ENCODE measurements around the gene DNAJC6.

Gene DNAJC6

GRCh38 chr1:65297706-65298105, 11.6 kb upstream of the DNAJC6 start:
- DNase-seq = no peak

- DNase-seq = no peak
Observed at GRCh38 chr1:65299328-65299727, 10.0 kb upstream of the DNAJC6 start.

- no peak for DNase-seq
Observed at GRCh38 chr1:65308781-65309303, 501 bp upstream of the DNAJC6 start.

GRCh38 chr1:65310078-65310587, 790 bp downstream of the DNAJC6 start:
- DNase-seq = peak; percentile 75

GRCh38 chr1:65311760-65312159, 2.4 kb downstream of the DNAJC6 start:
- no peak for DNase-seq

- no peak for DNase-seq
Observed at GRCh38 chr1:65316233-65316632, 6.9 kb downstream of the DNAJC6 start.

- no peak for DNase-seq
Observed at GRCh38 chr1:65317866-65318653, 8.7 kb downstream of the DNAJC6 start.

- DNase-seq = no peak
Observed at GRCh38 chr1:65319141-65319540, 9.8 kb downstream of the DNAJC6 start.

- DNase-seq = no peak
Observed at GRCh38 chr1:65319754-65320153, 10.4 kb downstream of the DNAJC6 start.

- no peak for DNase-seq
Observed at GRCh38 chr1:65321879-65322278, 12.5 kb downstream of the DNAJC6 start.

- DNase-seq = no peak
Observed at GRCh38 chr1:65323246-65323645, 13.9 kb downstream of the DNAJC6 start.

- DNase-seq = no peak
Observed at GRCh38 chr1:65330021-65330420, 20.7 kb downstream of the DNAJC6 start.

GRCh38 chr1:65330822-65331221, 21.5 kb downstream of the DNAJC6 start:
- DNase-seq = no peak

GRCh38 chr1:65332821-65333220, 23.5 kb downstream of the DNAJC6 start:
- no peak for DNase-seq

GRCh38 chr1:65334081-65334480, 24.7 kb downstream of the DNAJC6 start:
- no peak for DNase-seq

GRCh38 chr1:65339866-65340468, 30.6 kb downstream of the DNAJC6 start:
- DNase-seq = peak; percentile 24

GRCh38 chr1:65341381-65341780, 32.0 kb downstream of the DNAJC6 start:
- no peak for DNase-seq

- DNase-seq = no peak
Observed at GRCh38 chr1:65343286-65343685, 33.9 kb downstream of the DNAJC6 start.

- no peak for DNase-seq
Observed at GRCh38 chr1:65344171-65344814, 35.0 kb downstream of the DNAJC6 start.

- no peak for DNase-seq
Observed at GRCh38 chr1:65346190-65346589, 36.8 kb downstream of the DNAJC6 start.

- DNase-seq = no peak
Observed at GRCh38 chr1:65355031-65355712, 45.8 kb downstream of the DNAJC6 start.

GRCh38 chr1:65357291-65357960, 48.1 kb downstream of the DNAJC6 start:
- no peak for DNase-seq
